Astrocyte (in vitro differentiated cells and primary cell): ENCODE results near the gene MYO1A. TPM values are rescaled to one million over a fixed set of nuclear protein-coding genes. Genes with fewer than 3 reads are reported as not detected.
A peak's percentile ranks its signal among the peaks of the same experiment; 100 is the strongest.

Experiments
- DNase-seq: peaks from one replicate; pipeline ENCODE4 v3.0.0-alpha.2; 2010; ENCODE audit warnings: low read depth
- FAIRE-seq: peaks from 2 replicates; lab custom pipeline; 2011; peaks lifted over from hg19 to GRCh38; lab: Jason Lieb, UNC
- H2AFZ ChIP-seq: 2 replicates; pipeline ENCODE4 v1.6.0; 2012; ENCODE audit warnings: low read depth, low read length, inconsistent platforms
- H3K27ac ChIP-seq: 2 replicates; pipeline ENCODE4 v1.5.1; 2011; ENCODE audit warnings: low read depth, low read length, inconsistent platforms
- H3K27me3 ChIP-seq: 2 replicates; pipeline ENCODE4 v1.6.0; 2011; ENCODE audit warnings: low read length, inconsistent platforms; ENCODE audit not compliant: insufficient read depth
- H3K36me3 ChIP-seq: 2 replicates; pipeline ENCODE4 v1.5.1; 2011; ENCODE audit warnings: low read length, inconsistent platforms; ENCODE audit not compliant: insufficient read depth
- H3K4me1 ChIP-seq: 2 replicates; pipeline ENCODE4 v1.5.1; 2011; ENCODE audit warnings: low read length, inconsistent platforms; ENCODE audit not compliant: insufficient read depth
- H3K4me2 ChIP-seq: 2 replicates; pipeline ENCODE4 v1.6.0; 2012; ENCODE audit warnings: low read length, inconsistent platforms
- H3K4me3 ChIP-seq: 2 replicates; pipeline ENCODE4 v1.5.1; 2011; ENCODE audit warnings: low read depth, mild to moderate bottlenecking, low read length, inconsistent platforms; ENCODE audit not compliant: insufficient read depth
- H3K79me2 ChIP-seq: 2 replicates; pipeline ENCODE4 v1.6.0; 2012; ENCODE audit warnings: mild to moderate bottlenecking, low read length, inconsistent platforms; ENCODE audit not compliant: insufficient read depth
- H3K9ac ChIP-seq: 2 replicates; pipeline ENCODE4 v1.6.0; 2012; ENCODE audit warnings: mild to moderate bottlenecking, low read length, inconsistent platforms
- H3K9me3 ChIP-seq: 2 replicates; pipeline ENCODE4 v1.5.1; 2012; ENCODE audit warnings: low read depth, mild to moderate bottlenecking, low read length, inconsistent platforms; ENCODE audit not compliant: insufficient read depth
- H4K20me1 ChIP-seq: 2 replicates; pipeline ENCODE4 v1.6.0; 2012; ENCODE audit warnings: low read length, inconsistent platforms; ENCODE audit not compliant: insufficient read depth
- H3K27ac Mint-ChIP-seq: one replicate; pipeline ENCODE4 v1.8.0; 2021; ENCODE audit warnings: mild to moderate bottlenecking, mixed read lengths; ENCODE audit not compliant: unreplicated experiment
- H3K27me3 Mint-ChIP-seq: one replicate; pipeline ENCODE4 v1.8.0; 2021; ENCODE audit warnings: low read depth, mixed read lengths; ENCODE audit not compliant: unreplicated experiment
- H3K36me3 Mint-ChIP-seq: one replicate; pipeline ENCODE4 v1.8.0; 2021; ENCODE audit warnings: low read depth, mixed read lengths; ENCODE audit not compliant: unreplicated experiment
- H3K4me1 Mint-ChIP-seq: one replicate; pipeline ENCODE4 v1.8.0; 2021; ENCODE audit warnings: low read depth, mixed read lengths; ENCODE audit not compliant: unreplicated experiment
- H3K4me3 Mint-ChIP-seq: one replicate; pipeline ENCODE4 v1.8.0; 2021; ENCODE audit warnings: mild to moderate bottlenecking, moderate library complexity, mixed read lengths; ENCODE audit not compliant: unreplicated experiment
- H3K9me3 Mint-ChIP-seq: one replicate; pipeline ENCODE4 v1.8.0; 2021; ENCODE audit warnings: mild to moderate bottlenecking, mixed read lengths; ENCODE audit not compliant: unreplicated experiment
- CTCF ChIP-seq: IDR thresholded peaks from 2 replicates; pipeline ENCODE4 v1.5.1; 2011; ENCODE audit warnings: low read depth, mild to moderate bottlenecking, inconsistent platforms, low read length, moderate library complexity; ENCODE audit not compliant: insufficient read depth
- EZH2 ChIP-seq: IDR thresholded peaks from 2 replicates; pipeline ENCODE4 v1.6.1; 2012; ENCODE audit warnings: mild to moderate bottlenecking, low read length, inconsistent platforms; ENCODE audit not compliant: insufficient read depth
- total RNA-seq: library from RNA; stranded (reverse); gene quantifications from 2 replicates; pipeline ENCODE4 v1.2.1, GENCODE V29; 2021

Gene MYO1A
- total RNA-seq, 1 donor from 2014 or later = 0.34 TPM

GRCh38 chr12:57063991-57064685 lies 14.2 kb upstream of the MYO1A start:
- TF ChIP-seq EZH2 = no peak
- no peak for TF ChIP-seq CTCF
- H3K79me2 ChIP-seq = no peaks in the 10 kb centered on the region
- no peak overlapping the region for H3K4me3 ChIP-seq
- Mint-ChIP-seq H3K9me3 (no peaks in the 10 kb centered on the region), H3K27me3 (no peaks in the 10 kb centered on the region), H3K36me3 (peaks cover 1% of the 10 kb centered on the region), H3K4me1 (peaks cover 2% of the 10 kb centered on the region), H3K4me3 (no peak overlapping the region), H3K27ac (peak overlapping the region; percentile 16)
- no peaks in the 10 kb centered on the region for H4K20me1 ChIP-seq
- no peak overlapping the region for H2AFZ ChIP-seq
- FAIRE-seq (no peak), DNase-seq (no peak)
- no peak overlapping the region for H3K4me2 ChIP-seq
- no peak overlapping the region for H3K27ac ChIP-seq
- H3K9ac ChIP-seq = no peak overlapping the region
- H3K36me3 ChIP-seq = peaks cover 9% of the 10 kb centered on the region
- H3K27me3 ChIP-seq = no peaks in the 10 kb centered on the region
- H3K4me1 ChIP-seq = no peaks in the 10 kb centered on the region
- H3K9me3 ChIP-seq = no peaks in the 10 kb centered on the region

- H3K27me3 ChIP-seq = no peaks in the 10 kb centered on the region
- H3K36me3 ChIP-seq = peaks cover 28% of the 10 kb centered on the region
- H3K4me3 ChIP-seq = no peak overlapping the region
- H3K9ac ChIP-seq = no peak overlapping the region
- no peak overlapping the region for H3K4me2 ChIP-seq
- no peak overlapping the region for H3K27ac ChIP-seq
- DNase-seq (no peak), FAIRE-seq (no peak)
- Mint-ChIP-seq H3K4me3 (no peak overlapping the region), H3K36me3 (peaks cover 3% of the 10 kb centered on the region), H3K9me3 (no peaks in the 10 kb centered on the region), H3K4me1 (no peaks in the 10 kb centered on the region), H3K27me3 (no peaks in the 10 kb centered on the region), H3K27ac (no peak overlapping the region)
- no peak for TF ChIP-seq CTCF
- no peak for TF ChIP-seq EZH2
- no peaks in the 10 kb centered on the region for H3K4me1 ChIP-seq
- no peaks in the 10 kb centered on the region for H3K79me2 ChIP-seq
- no peaks in the 10 kb centered on the region for H4K20me1 ChIP-seq
- H3K9me3 ChIP-seq = no peaks in the 10 kb centered on the region
- no peak overlapping the region for H2AFZ ChIP-seq
Observed at GRCh38 chr12:57058454-57058853, 8.5 kb upstream of the MYO1A start.

- Histone ChIP-seq H2AFZ (no peak overlapping the region), H3K79me2 (no peaks in the 10 kb centered on the region), H4K20me1 (no peaks in the 10 kb centered on the region), H3K27ac (no peak overlapping the region), H3K9ac (no peak overlapping the region), H3K4me1 (no peaks in the 10 kb centered on the region), H3K36me3 (peaks cover 26% of the 10 kb centered on the region), H3K4me2 (no peak overlapping the region), H3K4me3 (no peak overlapping the region), H3K27me3 (no peaks in the 10 kb centered on the region), H3K9me3 (no peaks in the 10 kb centered on the region)
- H3K9me3 Mint-ChIP-seq = no peaks in the 10 kb centered on the region
- no peak overlapping the region for H3K4me3 Mint-ChIP-seq
- no peaks in the 10 kb centered on the region for H3K4me1 Mint-ChIP-seq
- H3K27me3 Mint-ChIP-seq = no peaks in the 10 kb centered on the region
- DNase-seq (no peak), FAIRE-seq (no peak)
- TF ChIP-seq EZH2 (no peak), CTCF (no peak)
- H3K27ac Mint-ChIP-seq = no peak overlapping the region
- H3K36me3 Mint-ChIP-seq = peaks cover 3% of the 10 kb centered on the region
Observed at GRCh38 chr12:57057067-57057751, 7.3 kb upstream of the MYO1A start.
